ENCODE results near the gene CSNK1G2.

Gene CSNK1G2

DNA sequence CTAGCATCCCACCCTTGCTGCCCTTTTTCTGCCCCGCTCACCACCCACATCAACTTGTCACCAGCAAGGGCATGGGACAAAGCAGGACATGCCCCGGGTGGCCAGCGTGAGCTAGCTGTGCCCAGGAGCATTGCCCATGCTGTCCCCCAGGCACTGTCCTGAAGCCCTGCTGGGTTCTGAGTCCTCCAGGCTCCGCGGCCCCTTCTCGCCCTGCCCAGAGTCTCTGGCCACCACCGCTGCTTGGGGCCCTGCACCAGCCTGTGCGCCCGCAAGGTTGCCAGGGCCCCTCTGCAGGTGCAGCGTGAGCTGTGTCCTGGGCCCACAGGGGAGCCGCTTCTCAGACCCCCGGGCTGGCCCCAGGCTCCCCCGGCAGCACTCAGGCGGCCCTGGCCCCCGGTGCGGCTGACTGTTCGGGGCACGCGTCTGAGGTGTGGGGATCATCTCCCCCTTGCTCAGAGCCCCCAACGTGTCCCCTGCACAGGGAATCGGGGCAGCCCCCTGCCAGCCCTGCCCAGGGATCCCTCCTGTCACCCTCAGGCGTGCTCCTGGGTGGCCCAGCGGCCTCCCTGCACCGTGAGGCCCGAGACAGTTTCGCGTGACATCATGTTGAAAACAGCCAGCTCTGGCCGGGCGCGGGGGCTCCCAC is 4.1 kb downstream of the CSNK1G2 start:
- no peak for DNase-seq

DNA sequence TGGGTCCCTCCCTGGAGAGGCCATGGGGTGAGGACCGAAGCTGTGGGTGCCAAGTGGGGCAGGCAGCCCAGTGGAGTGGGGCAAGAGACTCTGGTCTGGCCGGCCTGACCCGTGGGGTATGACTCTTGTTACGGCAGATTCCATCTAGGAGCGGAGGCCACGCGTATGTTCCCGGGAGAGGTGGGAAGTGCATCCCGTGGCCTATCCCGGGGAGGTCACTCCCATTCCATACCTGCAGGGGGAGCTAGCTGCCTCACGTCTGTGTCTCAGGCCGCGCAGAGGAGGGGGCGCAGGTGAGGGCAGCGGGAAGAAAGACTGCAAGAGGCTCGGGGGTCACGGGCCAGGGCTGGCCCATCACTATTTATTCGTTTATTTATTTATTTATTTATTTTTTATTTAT is 4.9 kb downstream of the CSNK1G2 start:
- DNase-seq = peak; percentile 50

DNA sequence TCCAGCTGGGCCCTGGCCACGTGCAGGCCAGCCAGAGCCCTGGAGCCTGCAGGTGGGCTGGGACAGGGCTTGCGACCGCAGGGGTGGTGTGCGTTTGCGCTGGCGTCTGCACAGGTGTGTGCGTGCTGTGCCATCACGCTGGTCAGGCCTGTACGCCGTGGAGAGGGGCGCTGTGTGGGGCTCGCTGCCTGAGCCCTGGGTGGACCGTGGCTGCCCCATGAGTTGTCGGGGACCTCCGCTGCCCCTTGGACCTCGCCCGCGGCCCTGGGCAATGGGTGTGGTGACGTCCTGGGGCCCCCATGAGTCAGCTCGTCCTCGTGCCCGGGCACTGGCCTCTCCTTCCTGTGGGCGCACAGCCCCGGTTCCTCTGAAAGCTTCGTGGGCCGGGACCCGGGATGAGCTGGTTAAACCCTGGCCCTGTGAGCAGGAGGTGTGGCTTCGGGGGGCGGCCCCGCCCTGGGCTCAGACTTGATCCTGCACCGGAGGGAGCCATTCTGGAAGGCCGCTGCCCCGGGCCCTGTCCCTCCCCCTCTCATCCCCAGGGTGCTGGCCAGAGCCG is 6.8 kb downstream of the CSNK1G2 start:
- no peak for DNase-seq

DNA sequence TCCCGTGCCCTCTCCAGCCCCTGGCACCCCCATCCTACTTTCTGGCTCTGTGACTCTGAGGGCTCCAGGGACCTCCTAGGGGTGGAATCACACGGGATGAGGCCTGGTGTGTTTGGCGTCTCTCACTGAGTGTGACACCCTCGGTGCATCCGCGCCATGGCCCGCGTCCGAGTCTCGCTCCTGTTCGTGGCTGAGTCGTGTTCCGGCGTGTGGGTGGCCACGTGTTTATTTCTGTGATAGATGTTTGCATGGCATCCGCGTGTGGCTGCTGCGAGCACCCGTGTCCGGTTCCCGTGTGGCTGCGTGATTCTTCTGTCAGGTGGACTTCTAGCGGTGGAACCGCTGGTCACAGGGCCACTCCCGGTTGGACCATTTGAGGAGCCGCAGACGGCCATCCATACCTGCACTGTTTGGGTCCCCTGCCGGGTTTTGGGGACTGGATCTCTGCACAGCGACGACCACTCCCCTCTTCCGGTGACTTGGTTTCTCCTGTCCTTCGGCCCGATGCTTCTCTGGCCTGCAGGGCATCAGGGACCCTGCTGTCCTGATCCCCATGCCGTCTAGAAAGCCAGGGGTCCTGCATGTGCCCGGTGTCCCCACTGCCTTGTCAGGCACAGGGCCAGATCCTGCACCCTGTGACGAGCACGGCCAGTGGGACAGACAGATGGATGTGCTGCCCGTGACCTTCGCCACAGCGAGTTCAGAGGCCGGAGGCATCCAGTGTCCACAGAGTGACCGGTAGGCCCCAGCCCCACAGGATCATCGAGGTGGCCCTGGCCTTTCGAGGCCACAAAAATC is 8.5 kb downstream of the CSNK1G2 start:
- DNase-seq = no peak

DNA sequence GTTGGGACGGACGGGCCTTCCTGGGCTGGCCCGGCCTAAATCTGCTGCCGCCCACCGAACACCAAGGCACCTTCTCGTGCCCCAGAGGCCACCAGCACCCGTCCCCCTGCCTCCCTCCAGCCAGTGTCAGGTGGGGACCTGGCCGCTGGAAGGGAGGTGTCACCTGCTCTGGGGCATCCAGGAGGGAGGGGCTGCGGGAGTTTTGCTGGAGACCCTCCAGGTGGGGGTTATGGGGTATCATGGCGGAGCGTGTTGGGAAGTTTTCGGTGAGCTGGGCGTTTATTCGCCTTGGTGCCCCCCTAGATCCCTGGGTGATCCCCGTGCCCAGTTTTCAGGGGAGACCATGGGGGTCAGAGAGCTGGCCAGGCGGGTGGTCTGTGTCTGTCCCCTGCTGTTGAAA is 9.7 kb downstream of the CSNK1G2 start:
- no peak for DNase-seq

DNA sequence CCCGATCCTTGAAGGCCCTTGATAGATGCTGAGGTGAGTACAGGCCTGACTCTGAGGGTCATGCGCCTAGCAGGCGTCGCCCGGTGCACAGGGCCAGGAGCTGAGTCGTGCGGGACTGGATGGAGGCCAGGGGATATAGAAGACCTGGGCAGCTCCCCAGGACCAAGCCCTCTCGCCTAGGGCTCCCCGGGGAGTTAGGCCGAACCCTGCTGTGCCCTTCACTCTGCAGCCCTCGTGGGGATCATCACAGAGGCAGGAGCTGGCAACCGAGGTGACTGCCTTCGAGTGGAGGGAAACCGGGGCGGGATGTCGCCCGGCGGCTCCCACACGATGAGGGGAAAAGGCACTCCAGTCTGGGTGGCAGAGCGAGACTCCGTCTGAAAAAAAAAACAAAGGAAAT is 11.7 kb downstream of the CSNK1G2 start:
- no peak for DNase-seq

DNA sequence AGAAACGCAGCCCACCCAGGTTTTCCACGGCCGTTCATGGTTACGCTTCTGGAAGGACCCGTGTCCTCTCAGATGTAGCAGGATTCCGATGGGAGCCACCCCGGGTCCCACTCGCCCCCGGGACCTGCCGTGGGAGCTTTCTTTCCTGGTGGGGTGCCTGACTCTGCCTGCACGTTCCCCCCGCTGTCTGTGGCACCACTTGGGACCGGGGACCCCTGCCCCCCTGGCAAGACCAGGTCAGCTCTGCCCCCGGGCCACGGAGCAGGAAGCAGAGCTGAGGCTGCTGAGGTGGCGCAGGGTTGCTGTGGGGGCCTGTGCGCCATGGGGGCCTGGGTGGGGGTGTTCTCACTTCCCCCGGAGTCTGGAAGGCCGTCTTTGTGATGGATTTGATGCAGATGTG is 12.1 kb downstream of the CSNK1G2 start:
- DNase-seq = no peak

DNA sequence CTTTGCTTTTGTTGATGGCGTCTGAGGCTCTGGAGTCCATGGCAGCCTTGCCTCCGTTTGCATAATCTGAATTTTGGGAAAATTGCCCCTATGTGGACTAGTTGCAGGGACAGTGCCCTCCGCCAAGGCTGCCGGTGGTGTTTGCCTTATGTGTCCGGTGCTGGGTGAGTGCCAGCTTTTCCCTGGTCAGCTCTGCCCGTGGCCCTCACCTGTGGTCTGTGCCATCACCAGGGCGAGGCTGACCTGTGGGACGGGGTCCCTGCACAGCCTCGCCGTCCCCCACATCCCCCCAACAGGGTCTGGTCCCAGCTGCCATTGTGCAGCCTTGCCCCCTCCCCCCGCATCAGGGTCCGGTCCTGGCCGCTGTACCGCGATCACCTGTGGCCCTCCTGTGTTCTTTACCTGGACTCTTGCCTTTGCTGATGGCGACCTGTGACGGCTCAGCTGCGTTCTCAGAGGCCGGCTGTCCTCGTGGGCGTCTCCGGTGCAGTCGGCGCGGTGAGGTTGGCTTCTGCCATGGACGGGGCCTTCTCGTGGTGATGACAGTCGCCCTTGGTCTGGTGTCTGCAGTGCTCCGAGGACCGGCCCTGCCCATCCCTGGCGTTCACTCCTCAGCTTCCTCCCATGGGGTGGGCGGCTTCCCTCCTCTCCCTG is 12.6 kb downstream of the CSNK1G2 start:
- no peak for DNase-seq

DNA sequence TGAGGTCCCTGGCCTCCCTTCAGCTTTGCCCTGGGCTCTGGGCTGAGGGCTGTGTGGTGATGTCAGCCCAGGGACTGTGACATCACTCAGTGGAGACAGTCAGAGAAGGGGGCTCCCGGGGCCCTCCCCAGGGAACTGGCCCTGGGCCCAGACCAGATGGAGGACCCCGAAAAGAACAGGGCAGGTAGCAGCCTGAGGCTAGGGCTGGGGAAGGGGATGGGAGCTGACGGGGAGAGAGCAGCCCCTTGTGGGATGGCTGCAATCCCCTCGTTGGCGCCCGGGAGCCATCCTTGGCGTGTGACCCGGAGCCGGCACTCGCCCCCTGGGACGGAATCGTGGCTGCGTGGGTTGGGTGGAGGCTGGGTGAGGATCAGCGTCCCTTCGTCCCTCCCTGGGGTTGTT is 13.6 kb downstream of the CSNK1G2 start:
- no peak for DNase-seq

DNA sequence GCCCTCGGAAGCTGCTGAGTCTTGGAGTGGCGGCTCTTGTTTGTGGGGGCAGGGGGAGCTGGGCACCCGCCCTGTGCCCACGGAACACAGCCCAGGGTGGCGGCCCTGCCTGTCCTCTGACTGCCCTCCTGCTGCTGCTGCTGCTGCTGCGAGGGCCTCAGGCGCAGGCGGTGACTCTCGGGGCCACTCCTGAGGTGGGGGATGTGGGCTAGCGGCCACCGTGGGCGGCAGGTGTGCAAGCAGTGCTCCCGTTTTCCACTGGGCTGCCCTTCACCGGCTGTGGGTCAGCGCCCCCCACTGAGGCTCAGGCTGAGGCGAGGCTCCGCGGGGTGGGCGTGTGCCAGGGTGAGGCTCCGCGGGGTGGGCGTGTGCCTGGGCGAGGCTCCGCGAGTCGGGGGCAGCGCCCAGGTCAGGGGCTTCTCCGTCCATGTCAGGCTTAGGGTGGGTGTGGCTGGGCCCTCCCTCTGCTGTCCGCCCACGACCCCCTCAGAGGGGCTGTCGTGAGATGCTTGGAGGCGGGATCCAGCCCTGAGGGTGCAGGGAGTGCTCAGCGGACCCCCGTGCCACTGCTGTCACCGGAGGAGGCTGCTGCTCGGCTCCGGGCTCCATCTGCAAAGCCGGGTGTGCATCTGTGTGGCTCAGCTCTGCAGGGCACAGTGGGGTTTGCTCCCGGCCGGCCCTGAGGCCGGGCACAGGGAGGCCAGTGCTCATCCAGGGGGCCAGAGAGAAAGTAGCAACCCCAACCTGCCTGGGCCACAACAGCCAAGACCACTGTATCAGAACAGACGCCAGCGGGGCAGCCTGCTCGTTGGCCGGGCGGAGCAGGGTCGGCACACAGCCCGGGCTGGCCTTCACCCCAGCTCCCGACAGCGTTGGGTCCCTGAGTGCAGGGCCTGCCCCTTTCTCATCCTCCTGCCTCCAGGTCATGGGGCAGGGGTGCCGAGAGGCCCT is 14.5 kb downstream of the CSNK1G2 start:
- no peak for DNase-seq

DNA sequence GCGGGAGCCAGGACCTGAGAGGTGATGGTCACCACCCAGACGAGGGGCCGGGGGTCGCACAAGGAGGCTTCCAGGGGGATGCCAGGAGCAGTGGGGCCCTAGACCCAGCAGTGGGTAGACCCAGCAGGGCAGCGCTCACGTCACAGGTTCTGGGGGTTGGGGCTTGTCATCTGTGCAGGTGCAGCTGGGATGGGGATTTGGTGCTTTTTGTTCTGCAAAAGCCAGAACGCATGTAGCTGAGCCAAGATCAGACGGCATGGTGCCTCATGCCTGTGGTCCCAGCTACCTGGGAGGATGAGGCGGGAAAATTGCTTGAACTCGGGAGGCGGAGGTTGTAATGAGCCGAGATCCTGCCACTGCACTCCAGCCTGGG is 15.1 kb downstream of the CSNK1G2 start:
- no peak for DNase-seq

DNA sequence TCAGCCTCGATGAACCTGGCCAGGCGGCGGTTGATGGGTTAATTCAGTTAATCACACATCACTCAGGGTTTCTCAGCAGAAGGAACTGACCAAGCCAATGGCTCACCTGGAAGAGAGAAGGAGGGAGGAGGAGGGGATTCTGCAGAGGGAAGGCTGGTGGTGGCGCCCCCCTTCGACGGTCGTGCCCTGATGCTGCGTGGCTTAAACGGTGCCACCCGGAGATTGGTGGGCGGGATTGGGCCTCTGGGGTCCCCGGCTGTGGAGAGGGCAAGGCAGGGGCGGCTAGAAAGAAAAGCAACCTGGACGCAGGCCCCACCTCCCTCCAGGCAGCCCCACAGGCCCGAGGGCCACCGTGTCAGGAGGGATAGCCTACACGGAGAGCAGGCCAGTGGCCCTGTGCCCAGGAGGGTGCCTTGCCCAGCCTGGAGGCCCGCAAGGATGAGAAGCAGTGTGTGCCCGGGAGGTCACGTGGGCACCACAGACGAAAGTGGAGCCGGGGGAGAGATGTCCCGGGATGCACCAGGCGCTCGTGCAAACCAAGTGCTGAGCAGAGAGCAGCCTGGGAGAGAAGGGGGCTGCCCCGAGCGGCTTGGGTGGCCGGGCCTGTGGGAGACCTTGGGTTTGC is 16.0 kb downstream of the CSNK1G2 start:
- DNase-seq = no peak

DNA sequence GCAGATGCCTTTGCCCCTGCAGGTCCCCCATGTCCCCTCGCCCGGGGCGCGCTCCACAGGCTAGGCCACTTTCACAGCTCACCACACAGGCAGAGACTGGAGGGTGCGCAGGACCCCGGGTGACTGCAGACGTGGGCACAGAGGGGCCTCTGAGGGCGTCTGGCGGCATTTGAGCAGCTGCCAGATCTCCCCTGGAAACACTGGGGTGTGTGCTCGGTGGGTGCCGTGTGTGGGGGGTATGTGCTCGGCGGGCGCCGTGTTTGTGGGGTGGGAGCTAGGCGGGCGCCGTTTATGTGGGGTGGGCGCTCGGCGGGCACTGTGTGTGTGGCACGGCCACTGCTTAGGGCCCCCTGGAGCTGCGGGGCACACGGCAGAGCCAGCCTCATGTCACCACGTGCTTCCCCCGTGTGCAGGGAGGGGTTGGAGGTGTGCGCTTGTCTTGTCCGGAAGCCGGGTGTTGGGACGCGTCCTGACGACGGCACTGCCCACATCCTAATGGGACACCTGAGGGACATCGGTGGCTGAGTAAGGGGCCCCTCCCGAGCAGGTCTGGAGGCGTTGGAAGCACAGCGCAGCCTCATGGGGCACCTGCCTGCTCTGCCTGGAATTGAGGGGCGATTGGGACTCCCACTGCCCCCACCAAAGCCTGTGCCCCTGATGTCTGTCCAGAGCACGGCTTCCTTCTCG is 16.7 kb downstream of the CSNK1G2 start:
- no peak for DNase-seq

DNA sequence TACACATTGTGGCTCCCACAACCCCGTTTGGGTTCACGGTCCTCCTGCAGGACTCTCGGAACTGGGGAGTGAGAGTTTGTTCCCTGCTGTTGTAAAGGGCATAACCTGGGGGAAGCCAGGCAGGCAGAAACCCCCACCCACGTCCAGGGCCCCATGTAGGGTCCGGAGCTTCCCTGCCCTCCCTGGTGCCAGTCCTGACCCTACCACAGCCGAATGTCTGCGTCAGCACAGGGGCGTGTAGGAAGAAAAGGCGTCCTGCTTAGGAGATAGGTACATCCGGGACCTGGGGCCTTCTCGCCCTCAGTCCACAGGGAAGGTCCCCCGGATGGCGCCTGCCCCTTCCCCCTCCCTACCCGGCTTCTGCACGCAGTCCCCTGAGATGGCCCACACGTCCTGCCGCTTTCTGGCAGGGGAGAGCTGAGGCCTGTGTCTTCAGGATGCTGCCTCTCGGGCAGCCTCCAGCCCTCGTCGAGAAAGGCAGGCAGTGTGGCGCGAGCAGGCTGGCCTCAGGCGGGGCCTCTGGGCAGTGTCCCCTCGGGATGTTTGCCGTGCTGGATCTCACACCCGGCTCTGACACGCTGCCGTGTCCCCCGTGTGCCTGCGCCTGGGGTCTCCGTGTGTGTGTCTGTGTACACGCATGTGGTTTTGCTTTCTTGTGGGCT is 19.1 kb downstream of the CSNK1G2 start:
- no peak for DNase-seq

DNA sequence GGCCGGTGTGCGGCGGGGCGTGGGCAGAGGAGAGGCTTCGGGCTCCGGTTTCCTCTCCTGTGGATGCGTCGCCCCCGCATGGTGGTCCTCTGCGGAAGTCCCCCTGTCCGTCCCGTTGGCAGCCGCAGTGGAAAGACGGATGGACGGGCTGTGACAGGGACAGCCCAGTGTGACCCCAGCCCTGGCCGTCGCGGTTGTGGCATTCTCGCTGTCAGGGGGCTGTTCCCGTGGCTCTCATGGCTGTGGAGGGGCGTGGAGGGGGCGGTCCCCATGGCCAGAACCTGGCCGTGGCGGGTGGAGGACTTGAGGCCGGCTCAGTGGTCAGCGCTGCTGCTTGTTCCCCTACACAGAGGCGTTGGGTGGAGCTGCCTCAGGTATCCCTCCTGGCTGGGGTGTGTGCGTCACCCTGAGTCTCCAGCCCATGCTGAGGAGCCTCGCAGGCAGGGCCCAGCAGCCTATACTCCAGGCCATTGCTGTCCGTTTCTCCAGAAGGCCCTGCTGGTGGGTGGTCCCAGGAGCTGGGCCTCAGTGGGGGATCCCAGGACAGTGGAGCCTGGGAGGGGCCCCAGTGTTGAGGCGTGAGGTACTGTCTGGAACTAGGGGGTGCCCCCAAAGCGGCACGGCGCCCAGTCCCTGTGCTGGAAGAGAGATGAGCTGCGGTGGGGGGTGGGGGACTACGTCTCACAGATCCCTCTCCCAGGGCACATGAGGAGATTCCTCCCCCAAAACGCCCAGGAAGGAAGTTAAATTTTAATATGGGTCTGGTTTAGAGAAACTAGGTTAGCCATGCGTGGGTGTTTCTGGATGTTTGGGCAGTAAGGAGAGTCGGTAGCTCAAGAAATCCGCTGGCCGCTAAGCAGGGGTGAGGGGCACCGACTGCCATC is 20.3 kb downstream of the CSNK1G2 start:
- DNase-seq = no peak

DNA sequence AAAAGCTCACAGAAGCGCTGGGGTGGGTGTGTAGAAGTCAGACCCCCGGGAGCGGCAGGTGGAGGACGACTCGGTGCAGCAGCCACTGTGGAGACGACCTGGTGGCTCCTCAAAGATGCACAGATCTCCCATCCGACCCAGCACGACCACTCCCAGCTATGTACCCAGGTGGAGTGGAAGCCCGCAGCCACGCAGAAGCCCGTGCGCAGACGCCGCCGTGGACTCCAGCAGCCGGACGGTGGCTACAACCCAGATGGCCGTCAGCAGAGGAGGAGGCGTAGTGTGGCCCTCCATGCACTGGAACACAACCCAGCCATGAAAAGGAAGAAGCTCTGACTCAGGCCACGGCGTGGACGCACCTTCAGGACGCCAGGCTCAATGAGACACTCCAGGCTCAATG is 21.7 kb downstream of the CSNK1G2 start:
- DNase-seq = no peak

DNA sequence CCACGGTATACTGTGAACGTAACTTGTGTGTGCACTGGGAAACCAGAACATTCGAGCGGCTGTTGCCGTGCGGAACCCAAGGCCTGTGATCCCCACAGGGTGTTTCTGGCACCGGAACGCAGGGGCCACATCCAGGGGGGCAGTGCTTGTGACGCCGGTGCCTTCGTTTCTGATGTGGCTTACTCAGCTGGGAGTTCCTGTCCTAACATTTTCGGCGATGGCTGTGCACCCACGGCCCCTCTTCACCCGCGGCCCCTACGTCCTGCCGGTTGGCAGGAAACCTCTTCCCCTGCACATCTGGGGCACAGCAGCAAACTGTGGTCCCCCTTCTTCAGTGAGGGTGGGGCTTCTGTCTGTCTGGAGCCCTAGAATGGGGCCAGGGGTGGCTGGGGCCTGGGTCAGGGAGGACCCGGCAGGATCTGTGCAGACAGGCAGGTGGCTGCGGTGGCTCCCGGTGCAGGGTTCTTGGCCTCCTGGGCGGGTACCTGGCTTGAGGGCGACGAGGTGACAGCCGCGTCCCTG is 26.2 kb downstream of the CSNK1G2 start:
- DNase-seq = peak; percentile 47

DNA sequence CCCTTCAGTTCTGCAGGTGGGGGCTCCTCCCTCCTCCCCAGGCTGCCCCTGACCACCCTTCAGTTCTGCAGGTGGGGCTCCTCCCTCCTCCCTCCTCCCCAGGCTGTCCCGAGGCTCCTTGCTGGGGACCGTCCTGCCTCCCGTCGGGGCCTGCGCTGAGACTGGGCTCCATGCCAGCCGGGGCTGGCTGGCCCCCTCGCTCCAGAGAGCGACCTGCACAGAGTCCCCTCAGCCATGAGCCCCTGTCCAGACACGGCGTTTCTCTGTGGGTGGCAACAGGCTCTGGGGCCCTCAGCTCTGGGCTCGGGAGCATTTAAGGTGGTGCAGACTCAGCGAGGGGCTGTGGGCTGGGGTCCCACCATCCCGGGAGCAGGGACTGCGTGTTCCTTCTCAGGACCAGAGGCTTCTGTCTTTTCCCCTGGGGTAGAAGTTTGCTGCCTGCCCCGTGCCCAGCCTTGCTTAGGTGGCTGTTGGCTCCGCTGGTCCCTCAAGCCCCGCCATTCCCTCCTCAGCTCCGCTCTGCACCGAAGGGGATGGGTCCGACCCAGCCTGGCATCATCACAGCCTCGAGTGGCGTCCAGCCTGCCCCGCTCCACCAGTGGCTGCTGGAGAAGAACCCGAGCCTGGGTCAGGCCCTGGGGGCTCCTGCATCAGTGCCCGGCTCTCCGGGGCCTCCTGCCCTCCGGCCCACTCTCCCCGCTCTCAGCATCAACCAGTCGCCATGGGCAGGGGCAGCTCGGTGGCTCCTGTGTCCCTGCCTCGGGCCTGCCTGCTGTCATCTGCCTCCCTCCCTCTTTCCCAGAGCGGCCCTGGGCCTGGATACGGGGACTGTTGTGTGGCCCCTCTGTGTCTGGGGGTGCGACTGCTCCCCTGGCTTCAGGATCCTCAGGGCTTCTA is 27.6 kb downstream of the CSNK1G2 start:
- DNase-seq = no peak

Measured in CD4-positive, alpha-beta T cell treated with Interleukin-17A for 4 hours (primary cell).